GM11168 (cell line): Measurements from ENCODE around the gene RNF157.

Source experiments
- in situ Hi-C: fragments of 300-500 bp; cut with MboI; formaldehyde crosslinking; loops from one replicate; pipeline ENCODE4 v1.12.0; 2022; ENCODE audit warnings: low sequenced_read_pairs; ENCODE audit not compliant: unreplicated experiment

RNF157 gene

GRCh38 chr17:76111956-76112355, 128.3 kb downstream of the RNF157 start:
- in situ Hi-C loops, result no loop called here

GRCh38 chr17:76107509-76107908, 132.8 kb downstream of the RNF157 start:
- in situ Hi-C loops, result no loop called here

GRCh38 chr17:76106703-76107102, 133.6 kb downstream of the RNF157 start:
- in situ Hi-C loops, result no loop called here

GRCh38 chr17:76104896-76105231, 135.4 kb downstream of the RNF157 start:
- in situ Hi-C loops, result no loop called here

- in situ Hi-C loops, result no loop called here
Measured at GRCh38 chr17:76104140-76104895, 136.0 kb downstream of the RNF157 start.

GRCh38 chr17:76103274-76104139, 136.8 kb downstream of the RNF157 start, which contains the start of gene EXOC7:
TSS of gene EXOC7 (minus strand) at chr17:76103787. CDS start at chr17:76103692, 95 bp downstream.
- in situ Hi-C loops, result no loop called here

- in situ Hi-C loops, result no loop called here
Measured at GRCh38 chr17:76102944-76103273, 137.4 kb downstream of the RNF157 start.

GRCh38 chr17:76097716-76098295, 142.5 kb downstream of the RNF157 start:
- in situ Hi-C loops, result no loop called here

- in situ Hi-C loops, result no loop called here
Measured at GRCh38 chr17:76095943-76096342, 144.3 kb downstream of the RNF157 start.

GRCh38 chr17:76094046-76094445, 146.2 kb downstream of the RNF157 start:
- in situ Hi-C loops, result no loop called here

- in situ Hi-C loops, result no loop called here
Measured at GRCh38 chr17:76092526-76093413, 147.5 kb downstream of the RNF157 start.
